Mammary epithelial cell (primary cell): Measurements from ENCODE around the gene SLPI.

Experiments
- EZH2 ChIP-seq: IDR thresholded peaks from 2 replicates; pipeline ENCODE4 v1.6.1; 2012; ENCODE audit warnings: low read length, inconsistent platforms, borderline replicate concordance
- TF ChIP-seq, protein P1 (sequence below), 2 donors: IDR thresholded peaks in 1 of 2; conservative IDR thresholded peaks in 1 of 2; 2 replicates each; pipeline ENCODE4 v1.5.1; 2011 to 2012; ENCODE audit warnings: inconsistent platforms in 2 of 2, low read length in 2 of 2, mild to moderate bottlenecking in 2 of 2, control low read depth in 1 of 2, low read depth in 1 of 2; ENCODE audit not compliant: insufficient read depth in 1 of 2; ENCODE audit errors: extremely low read depth in 1 of 2

DNA sequence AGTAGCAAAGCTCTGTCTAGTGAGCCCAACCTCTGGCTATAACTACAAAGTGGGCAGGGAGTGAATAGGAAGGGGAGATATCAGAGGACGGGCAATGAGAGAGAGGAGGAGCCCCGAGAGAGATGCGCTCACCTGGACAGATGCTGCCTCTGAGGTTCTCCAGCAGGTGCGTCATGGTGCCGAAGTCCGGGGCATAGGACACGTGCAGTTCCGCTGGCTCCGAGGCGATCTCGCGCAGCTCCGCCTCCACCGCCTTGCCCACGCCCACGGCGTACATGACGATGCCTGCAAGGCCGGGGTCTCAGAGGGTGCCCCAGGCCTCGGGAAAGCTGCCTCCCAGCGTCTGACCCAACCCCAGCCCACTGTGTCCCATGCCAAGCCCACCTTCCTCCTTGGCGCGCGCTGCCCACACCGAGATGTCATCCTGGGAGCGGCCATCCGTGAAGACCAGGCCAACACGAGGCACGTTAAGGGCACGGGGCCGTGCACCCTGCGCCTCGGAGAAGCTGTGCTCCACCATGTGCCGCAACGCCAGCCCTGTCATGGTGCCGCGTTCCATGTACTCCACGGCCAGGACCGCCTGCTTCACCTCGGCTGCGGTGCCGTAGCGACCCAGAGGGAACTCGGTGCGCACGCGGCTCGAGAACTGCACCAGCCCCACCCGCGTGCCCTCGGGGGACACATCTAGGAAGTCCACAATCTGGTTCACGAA lies 43.6 kb upstream of the SLPI start:
- TF ChIP-seq, protein P1, sequence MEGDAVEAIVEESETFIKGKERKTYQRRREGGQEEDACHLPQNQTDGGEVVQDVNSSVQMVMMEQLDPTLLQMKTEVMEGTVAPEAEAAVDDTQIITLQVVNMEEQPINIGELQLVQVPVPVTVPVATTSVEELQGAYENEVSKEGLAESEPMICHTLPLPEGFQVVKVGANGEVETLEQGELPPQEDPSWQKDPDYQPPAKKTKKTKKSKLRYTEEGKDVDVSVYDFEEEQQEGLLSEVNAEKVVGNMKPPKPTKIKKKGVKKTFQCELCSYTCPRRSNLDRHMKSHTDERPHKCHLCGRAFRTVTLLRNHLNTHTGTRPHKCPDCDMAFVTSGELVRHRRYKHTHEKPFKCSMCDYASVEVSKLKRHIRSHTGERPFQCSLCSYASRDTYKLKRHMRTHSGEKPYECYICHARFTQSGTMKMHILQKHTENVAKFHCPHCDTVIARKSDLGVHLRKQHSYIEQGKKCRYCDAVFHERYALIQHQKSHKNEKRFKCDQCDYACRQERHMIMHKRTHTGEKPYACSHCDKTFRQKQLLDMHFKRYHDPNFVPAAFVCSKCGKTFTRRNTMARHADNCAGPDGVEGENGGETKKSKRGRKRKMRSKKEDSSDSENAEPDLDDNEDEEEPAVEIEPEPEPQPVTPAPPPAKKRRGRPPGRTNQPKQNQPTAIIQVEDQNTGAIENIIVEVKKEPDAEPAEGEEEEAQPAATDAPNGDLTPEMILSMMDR (conservative IDR thresholded peaks at IDR 0.05 in 1 of 2, IDR thresholded peaks at IDR 0.05 in 1 of 2; ENCODE audit: extremely low read depth in 1 of 2, insufficient read depth in 1 of 2, low read depth in 1 of 2, low read length in 2 of 2): no peak
- TF ChIP-seq EZH2: no peak
